Measurements from ENCODE around the gene TECRL. TPM values are rescaled to one million over a fixed set of nuclear protein-coding genes. Genes with fewer than 3 reads are reported as not detected.

TECRL gene
- total and polyA plus RNA-seq, 2 donors (not counting 1 experiment from before 2014, with no cell fraction given), result not detected

- no peak for DNase-seq (ENCODE audit: low read depth in 2 of 2)
- no peaks in the 10 kb centered on the region for H3K9me3 ChIP-seq (ENCODE audit: control insufficient read depth, insufficient read depth, low read depth, low read length)
- H3K9ac ChIP-seq (ENCODE audit: insufficient read depth, low read length), result no peak overlapping the region
- no peaks in the 10 kb centered on the region for H4K20me1 ChIP-seq (ENCODE audit: control insufficient read depth, extremely low read depth, insufficient read depth, low read length)
- H3K36me3 ChIP-seq (ENCODE audit: control insufficient read depth, insufficient read depth, low read length), result no peaks in the 10 kb centered on the region
- H3K4me3 ChIP-seq (replicated peaks in 1 of 4; ENCODE audit: control extremely low read depth in 1 of 4, insufficient read depth in 1 of 4, low read depth in 3 of 4, low read length in 4 of 4), result no peak overlapping the region
- H3K4me2 ChIP-seq (ENCODE audit: extremely low read depth, insufficient read depth, low read length), result no peak overlapping the region
- H2AFZ ChIP-seq (ENCODE audit: low read length), result no peak overlapping the region
- no peaks in the 10 kb centered on the region for H3K79me2 ChIP-seq (ENCODE audit: control insufficient read depth, insufficient read depth, low read length)
- no peak overlapping the region for H3K27ac ChIP-seq (ENCODE audit: insufficient read depth, low read length)
- TF ChIP-seq EZH2 (IDR thresholded peaks at IDR 0.05; ENCODE audit: low read length, missing control alignments), result no peak
- TF ChIP-seq CTCF (conservative IDR thresholded peaks at IDR 0.05 in 1 of 2, IDR thresholded peaks at IDR 0.05 in 1 of 2; ENCODE audit: low read depth in 1 of 2, low read length in 2 of 2), result no peak
- H3K4me1 ChIP-seq (ENCODE audit: control insufficient read depth, extremely low read depth, insufficient read depth, low read length), result no peaks in the 10 kb centered on the region
- no peaks in the 10 kb centered on the region for H3K27me3 ChIP-seq (ENCODE audit: control insufficient read depth, insufficient read depth, low read length)
Measured at GRCh38 chr4:64327237-64327636, 82.0 kb downstream of the TECRL start.

- Histone ChIP-seq H2AFZ (ENCODE audit: low read length) (no peak overlapping the region), H3K36me3 (ENCODE audit: control insufficient read depth, insufficient read depth, low read length) (no peaks in the 10 kb centered on the region), H3K9ac (ENCODE audit: insufficient read depth, low read length) (no peak overlapping the region), H3K9me3 (ENCODE audit: control insufficient read depth, insufficient read depth, low read depth, low read length) (no peaks in the 10 kb centered on the region), H3K27me3 (ENCODE audit: control insufficient read depth, insufficient read depth, low read length) (no peaks in the 10 kb centered on the region), H3K4me2 (ENCODE audit: extremely low read depth, insufficient read depth, low read length) (no peak overlapping the region), H4K20me1 (ENCODE audit: control insufficient read depth, extremely low read depth, insufficient read depth, low read length) (no peaks in the 10 kb centered on the region), H3K4me3 (replicated peaks in 1 of 4; ENCODE audit: control extremely low read depth in 1 of 4, insufficient read depth in 1 of 4, low read depth in 3 of 4, low read length in 4 of 4) (no peak overlapping the region), H3K27ac (ENCODE audit: insufficient read depth, low read length) (no peak overlapping the region), H3K79me2 (ENCODE audit: control insufficient read depth, insufficient read depth, low read length) (no peaks in the 10 kb centered on the region), H3K4me1 (ENCODE audit: control insufficient read depth, extremely low read depth, insufficient read depth, low read length) (no peaks in the 10 kb centered on the region)
- TF ChIP-seq EZH2 (IDR thresholded peaks at IDR 0.05; ENCODE audit: low read length, missing control alignments) (no peak), CTCF (conservative IDR thresholded peaks at IDR 0.05 in 1 of 2, IDR thresholded peaks at IDR 0.05 in 1 of 2; ENCODE audit: low read depth in 1 of 2, low read length in 2 of 2) (no peak)
- DNase-seq (ENCODE audit: low read depth in 2 of 2), result no peak
Measured at GRCh38 chr4:64326507-64326906, 82.7 kb downstream of the TECRL start.

GRCh38 chr4:64306255-64306565, 103.0 kb downstream of the TECRL start:
- Histone ChIP-seq H3K4me2 (ENCODE audit: extremely low read depth, insufficient read depth, low read length) (no peak overlapping the region), H3K27ac (ENCODE audit: insufficient read depth, low read length) (no peak overlapping the region), H4K20me1 (ENCODE audit: control insufficient read depth, extremely low read depth, insufficient read depth, low read length) (no peaks in the 10 kb centered on the region), H3K36me3 (ENCODE audit: control insufficient read depth, insufficient read depth, low read length) (no peaks in the 10 kb centered on the region), H3K9me3 (ENCODE audit: control insufficient read depth, insufficient read depth, low read depth, low read length) (no peaks in the 10 kb centered on the region), H3K9ac (ENCODE audit: insufficient read depth, low read length) (no peak overlapping the region), H3K4me1 (ENCODE audit: control insufficient read depth, extremely low read depth, insufficient read depth, low read length) (no peaks in the 10 kb centered on the region), H3K27me3 (ENCODE audit: control insufficient read depth, insufficient read depth, low read length) (no peaks in the 10 kb centered on the region), H2AFZ (ENCODE audit: low read length) (no peak overlapping the region), H3K79me2 (ENCODE audit: control insufficient read depth, insufficient read depth, low read length) (no peaks in the 10 kb centered on the region), H3K4me3 (replicated peaks in 1 of 4; ENCODE audit: control extremely low read depth in 1 of 4, insufficient read depth in 1 of 4, low read depth in 3 of 4, low read length in 4 of 4) (no peak overlapping the region)
- no peak for DNase-seq (ENCODE audit: low read depth in 2 of 2)
- TF ChIP-seq EZH2 (IDR thresholded peaks at IDR 0.05; ENCODE audit: low read length, missing control alignments) (no peak), CTCF (conservative IDR thresholded peaks at IDR 0.05 in 1 of 2, IDR thresholded peaks at IDR 0.05 in 1 of 2; ENCODE audit: low read depth in 1 of 2, low read length in 2 of 2) (no peak)
